DMS 273 (cell line): ENCODE measurements around the gene PTGES.
"Not testable (repeated sequence)": the region's sequence is repeated elsewhere in the genome, so short reads cannot be mapped to it uniquely, and the experiment has no call there.

Experiments
- DNase-seq: peaks from one replicate; lab custom pipeline; 2025; ENCODE audit not compliant: unreplicated experiment; lab: John Stamatoyannopoulos, UW

Gene PTGES

GRCh38 chr9:129752900-129753729 lies at the start of gene PTGES:
Gene PTGES (minus strand): TSS chr9:129753042. CDS start chr9:129753012, 30 bp downstream.
- peak; percentile 73 for DNase-seq

- DNase-seq: no peak
Observed at GRCh38 chr9:129801504-129801903, 48.7 kb upstream of the PTGES start.

- no peak for DNase-seq
Observed at GRCh38 chr9:129798973-129799372, 46.1 kb upstream of the PTGES start.

GRCh38 chr9:129796029-129796428 lies 43.2 kb upstream of the PTGES start:
- DNase-seq: not testable (repeated sequence)

GRCh38 chr9:129794549-129794948 lies 41.7 kb upstream of the PTGES start:
- no peak for DNase-seq

GRCh38 chr9:129786481-129786880 lies 33.6 kb upstream of the PTGES start:
- no peak for DNase-seq

GRCh38 chr9:129785866-129786265 lies 33.0 kb upstream of the PTGES start:
- no peak for DNase-seq

GRCh38 chr9:129784970-129785369 lies 32.1 kb upstream of the PTGES start:
- not testable (repeated sequence) for DNase-seq

GRCh38 chr9:129783516-129784361 lies 30.9 kb upstream of the PTGES start:
- peak; percentile 85 for DNase-seq

- no peak for DNase-seq
Observed at GRCh38 chr9:129781981-129782380, 29.1 kb upstream of the PTGES start.

GRCh38 chr9:129781131-129781530 lies 28.3 kb upstream of the PTGES start:
- no peak for DNase-seq

- no peak for DNase-seq
Observed at GRCh38 chr9:129779560-129780190, 26.8 kb upstream of the PTGES start.

GRCh38 chr9:129778469-129778868 lies 25.6 kb upstream of the PTGES start:
- DNase-seq: no peak

GRCh38 chr9:129777769-129778130 lies 24.9 kb upstream of the PTGES start:
- DNase-seq: no peak

- DNase-seq: peak; percentile 49
Observed at GRCh38 chr9:129776938-129777768, 24.3 kb upstream of the PTGES start.

GRCh38 chr9:129776566-129776937 lies 23.7 kb upstream of the PTGES start:
- no peak for DNase-seq

- DNase-seq: not testable (repeated sequence)
Observed at GRCh38 chr9:129776096-129776495, 23.3 kb upstream of the PTGES start.

- DNase-seq: no peak
Observed at GRCh38 chr9:129775448-129775798, 22.6 kb upstream of the PTGES start.

GRCh38 chr9:129774791-129775447 lies 22.1 kb upstream of the PTGES start:
- peak; percentile 21 for DNase-seq
